ENCODE results near the gene TPR.
"Not testable (repeated sequence)": the region's sequence is repeated elsewhere in the genome, so short reads cannot be mapped to it uniquely, and the experiment has no call there.

TPR gene

DNA sequence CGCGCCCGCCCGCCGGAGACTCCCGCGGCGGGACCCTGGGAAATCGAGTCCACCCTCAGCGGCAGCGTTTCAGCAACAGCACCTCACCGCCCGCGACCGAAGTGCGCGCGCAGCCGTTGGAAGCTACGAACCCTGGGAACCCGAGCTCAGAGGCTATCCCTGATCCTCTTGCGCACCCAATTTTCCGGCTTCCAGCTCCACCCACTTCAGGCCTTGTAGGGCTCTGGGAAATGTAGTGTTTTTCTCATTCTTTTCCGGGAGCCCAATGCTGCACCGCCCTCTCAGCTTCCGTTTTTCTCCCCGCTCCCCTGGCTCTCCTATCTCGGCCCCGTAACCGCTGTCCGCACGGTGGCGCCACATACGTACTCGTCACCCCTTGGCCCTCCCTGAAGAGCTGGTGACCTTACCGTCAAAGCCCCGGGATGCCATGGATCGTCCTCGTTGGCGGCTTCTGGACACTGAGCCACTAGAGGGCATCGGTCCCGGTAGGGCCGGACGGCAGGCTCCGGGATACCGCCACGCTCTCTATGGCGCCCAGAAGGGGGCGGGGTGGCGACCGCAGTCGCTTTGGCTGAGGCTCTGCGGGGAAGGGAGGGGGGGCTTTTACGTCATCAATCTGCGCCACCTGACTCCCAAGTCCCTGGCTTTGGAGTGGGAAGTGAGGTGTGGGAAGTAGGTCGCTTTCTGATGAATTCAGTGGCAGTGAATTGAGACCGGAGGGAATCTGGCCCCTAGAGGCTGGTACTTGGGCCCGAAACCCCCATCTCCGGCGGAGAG, at the start of gene TPR, which contains the start of gene ODR4:
TPR (minus strand) TSS at position 102 of the 777 bp plus-strand sequence. CDS start 225 bp downstream, outside the sequence.
ODR4 (plus strand) TSS at position 687 of the 777 bp plus-strand sequence. CDS start 3,948 bp downstream, outside the sequence.
- DNase-seq (peak; percentile 94), ATAC-seq (peak; percentile 93)

DNA sequence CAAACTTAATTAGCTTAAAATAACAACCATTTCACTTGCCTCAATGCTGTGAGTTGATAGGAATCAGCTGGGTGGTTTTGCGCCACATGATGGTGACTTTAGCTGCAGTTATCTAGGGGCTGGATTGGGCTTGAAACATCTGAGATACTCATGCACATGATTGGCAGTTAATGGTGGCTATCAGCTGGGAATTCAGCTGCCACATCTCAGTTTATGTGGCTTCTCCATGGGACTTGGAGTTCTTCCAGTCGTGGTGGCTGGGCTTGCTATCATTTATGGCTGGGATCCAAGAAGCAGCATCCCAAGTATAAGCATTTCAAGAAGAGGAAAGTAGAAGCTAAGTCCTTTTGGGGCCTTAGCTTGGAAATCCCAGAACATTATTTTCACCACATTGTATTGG, 49.5 kb upstream of the TPR start:
- DNase-seq (no peak), ATAC-seq (no peak)

DNA sequence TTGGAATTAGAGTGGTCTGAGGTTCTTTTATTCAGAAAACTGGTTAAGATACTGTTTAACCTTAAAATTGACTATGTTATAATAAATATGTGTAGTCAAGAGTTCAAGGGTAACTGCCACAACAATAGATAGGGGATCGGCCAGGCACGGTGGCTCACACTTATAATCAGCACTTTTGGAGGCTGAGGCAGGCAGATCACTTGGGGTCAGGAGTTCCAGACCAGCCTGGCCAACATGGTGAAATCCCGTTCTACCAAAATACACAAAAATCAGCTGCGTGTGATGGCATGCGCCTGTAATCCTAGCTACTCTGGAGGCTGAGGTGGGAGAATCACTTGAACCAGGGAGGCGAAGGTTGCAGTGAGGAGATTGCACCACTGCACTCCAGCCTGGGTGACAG, 46.4 kb upstream of the TPR start:
- DNase-seq = no peak
- no peak for ATAC-seq

DNA sequence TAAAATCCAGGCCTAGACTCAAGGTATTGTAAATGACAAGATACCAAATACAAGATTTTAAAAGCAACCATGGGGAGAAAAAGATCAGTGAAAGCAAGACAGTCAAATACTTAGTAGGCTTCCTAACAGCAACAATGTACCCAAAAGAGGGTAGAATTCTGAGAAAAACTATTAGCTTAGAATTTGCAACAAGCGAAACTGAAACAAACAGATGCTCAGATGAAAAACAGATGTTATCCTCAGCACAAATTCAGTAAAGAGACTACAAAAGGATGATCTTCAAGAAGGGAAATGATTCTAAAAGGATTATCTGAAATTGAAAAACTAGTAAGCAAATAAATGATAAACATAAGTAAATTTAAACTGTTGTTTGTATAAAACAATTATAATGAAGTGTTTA, 45.9 kb upstream of the TPR start:
- DNase-seq = no peak
- ATAC-seq = no peak

DNA sequence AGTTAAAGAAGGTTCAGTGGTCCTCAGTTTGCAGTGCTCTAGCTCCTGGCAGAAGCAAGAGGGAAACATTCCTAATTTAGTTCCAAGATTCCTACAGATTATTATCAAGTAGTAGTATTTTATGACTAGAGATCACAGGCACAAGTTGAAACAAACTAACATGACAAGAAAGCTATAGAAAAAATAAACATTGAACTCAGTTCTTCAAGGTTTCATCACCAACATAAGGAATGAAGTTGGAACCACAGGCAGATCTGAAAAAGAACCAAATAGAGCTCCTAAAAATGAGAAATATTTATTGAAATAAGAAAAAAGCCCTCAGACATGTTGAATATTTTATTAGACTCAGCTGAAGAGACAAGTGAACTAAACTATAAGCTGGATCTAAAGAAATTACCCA, 45.3 kb upstream of the TPR start:
- no peak for ATAC-seq
- DNase-seq = no peak

DNA sequence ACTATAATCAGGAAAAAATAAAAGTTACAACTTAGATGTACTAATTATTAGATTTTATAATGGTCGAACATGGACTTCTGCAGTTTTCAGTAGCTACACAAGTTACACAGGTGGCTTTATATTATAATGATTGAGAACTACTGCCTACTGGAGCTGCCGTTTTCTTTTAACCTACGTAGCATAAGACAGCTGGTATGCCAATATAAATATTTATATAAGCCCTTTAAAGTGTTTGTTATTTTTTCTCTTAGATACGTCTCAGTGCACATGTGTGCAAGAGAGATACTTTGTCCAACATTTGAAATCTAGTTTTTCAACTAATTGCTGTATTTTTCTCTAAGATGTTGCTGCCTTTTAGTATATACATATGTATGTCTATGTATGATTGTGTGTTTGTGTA, 43.5 kb upstream of the TPR start:
- ATAC-seq = no peak
- DNase-seq = no peak

DNA sequence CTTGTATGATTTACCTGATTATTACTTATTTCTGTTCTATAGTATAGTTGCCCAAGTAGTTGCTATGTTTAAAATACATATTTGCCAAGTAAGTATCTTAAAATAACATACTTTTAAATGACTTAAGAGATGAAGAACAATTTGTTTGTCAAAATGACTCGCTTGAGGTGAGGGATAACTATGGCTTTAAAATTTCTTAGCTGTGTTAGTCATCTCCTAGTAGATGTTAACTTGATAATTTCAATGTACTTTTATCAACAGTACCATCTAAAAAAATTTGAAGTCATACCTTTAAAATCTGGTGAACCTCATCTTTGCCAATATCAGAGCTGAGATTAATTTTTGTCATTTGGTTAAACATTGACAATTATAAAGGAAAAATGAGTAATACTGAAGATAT, 38.3 kb upstream of the TPR start:
- no peak for DNase-seq

DNA sequence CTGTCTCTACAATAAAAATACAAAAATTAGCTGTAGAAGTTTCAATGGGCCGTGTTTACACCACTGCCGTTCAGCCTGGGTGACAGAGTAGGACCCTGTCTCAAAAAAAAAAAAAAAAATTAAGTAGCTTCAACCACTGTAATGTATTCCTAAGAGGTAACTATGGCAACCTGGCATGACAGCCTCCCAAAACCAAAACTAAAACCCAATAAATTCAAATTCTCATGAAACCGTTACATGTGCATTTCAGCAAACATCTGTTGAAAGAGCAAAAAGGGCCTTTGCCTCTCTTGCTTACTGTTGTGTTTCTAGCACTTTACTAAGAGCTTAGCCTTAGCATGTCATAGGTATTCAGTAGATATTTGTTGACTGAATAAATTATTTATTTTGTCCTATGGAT, 34.0 kb upstream of the TPR start:
- ATAC-seq = no peak

More for the DNA sequence above, 38.3 kb upstream of the TPR start:
- ATAC-seq = no peak

DNA sequence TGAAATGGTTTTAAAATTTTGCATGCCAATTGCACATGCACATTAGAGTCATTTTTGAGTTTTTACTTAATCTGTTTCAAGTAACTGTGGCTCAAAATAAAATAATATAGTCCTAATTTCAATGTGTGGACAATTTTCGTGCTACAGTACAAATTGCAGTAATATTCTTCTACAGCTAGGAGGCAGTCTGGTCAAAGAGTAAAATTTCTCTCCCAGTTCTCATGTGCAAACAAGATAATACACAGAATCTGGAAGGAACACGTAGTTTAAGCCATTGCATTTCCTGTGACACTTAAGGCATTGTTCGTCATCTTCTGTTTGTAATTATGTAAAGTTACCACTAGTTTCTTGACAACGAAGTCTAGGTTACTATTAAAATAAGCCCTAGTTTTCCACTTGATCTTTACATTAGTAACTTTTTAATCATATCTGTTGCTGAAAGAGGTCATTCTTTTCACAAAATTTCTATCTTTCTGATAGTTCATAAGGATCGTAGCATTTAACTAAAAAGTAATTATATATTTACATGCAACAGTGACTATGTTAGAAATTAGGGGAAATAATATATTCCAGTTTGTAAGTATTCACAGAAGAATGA, 29.5 kb upstream of the TPR start:
- DNase-seq (no peak), ATAC-seq (peak; percentile 43)

More for the DNA sequence above, 34.0 kb upstream of the TPR start:
- DNase-seq = no peak

DNA sequence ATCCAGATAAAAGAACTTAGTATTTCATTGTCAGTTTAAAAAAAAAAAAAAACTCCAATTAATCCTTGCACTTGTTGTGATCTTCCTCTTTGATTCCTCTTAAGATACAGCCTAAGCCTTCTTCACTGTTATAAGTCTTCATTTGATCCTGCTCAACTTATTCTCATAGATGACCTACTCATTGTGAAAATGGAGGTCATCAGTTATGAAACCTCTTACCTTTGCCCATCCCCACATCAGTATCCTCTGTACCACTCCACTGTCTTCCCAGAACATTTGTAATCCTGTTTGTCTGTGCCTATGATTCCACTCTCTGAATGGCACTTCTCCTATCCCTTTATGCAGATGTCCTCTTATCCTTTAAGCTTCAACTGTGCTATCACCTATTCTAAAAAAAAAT, 28.6 kb upstream of the TPR start:
- ATAC-seq (no peak), DNase-seq (no peak)

DNA sequence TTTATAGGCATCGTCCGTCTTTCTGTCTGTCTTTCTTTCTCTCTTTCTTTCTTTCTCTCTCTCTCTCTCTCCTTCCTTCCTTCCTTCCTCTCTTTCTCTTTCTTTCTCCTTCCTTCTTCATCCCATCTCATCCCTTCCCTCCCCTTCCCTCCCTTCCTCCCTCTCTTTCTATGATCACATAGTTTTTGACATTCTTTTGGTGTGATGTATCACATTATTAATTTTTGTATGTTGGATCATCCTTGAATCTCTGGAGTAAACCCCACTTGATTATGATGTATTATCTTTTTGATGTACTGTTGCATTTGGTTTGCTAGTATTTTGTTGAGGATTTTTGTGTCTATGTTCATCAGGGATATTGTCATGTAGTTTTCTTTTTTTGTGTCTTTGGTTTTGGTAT, 26.4 kb upstream of the TPR start:
- not testable (repeated sequence) for ATAC-seq, DNase-seq

DNA sequence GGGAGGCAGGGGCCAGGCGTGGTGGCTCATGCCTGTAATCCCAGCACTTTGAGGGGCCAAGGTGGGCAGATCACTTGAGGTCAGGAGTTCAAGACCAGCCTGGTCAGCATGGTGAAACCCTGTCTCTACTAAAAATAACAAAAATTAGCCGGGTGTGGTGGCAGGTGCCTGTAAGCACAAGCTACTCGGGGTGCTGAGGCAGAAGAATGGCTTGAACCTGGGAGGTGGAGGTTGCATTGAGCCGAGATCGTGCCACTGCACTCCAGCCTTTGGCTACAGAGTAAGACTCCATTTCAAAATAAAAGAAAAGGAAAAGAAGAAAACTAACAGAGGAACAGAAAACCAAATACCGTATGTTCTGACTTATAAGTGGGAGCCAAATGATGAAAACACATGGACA, 17.7 kb upstream of the TPR start:
- ATAC-seq, DNase-seq: not testable (repeated sequence)

DNA sequence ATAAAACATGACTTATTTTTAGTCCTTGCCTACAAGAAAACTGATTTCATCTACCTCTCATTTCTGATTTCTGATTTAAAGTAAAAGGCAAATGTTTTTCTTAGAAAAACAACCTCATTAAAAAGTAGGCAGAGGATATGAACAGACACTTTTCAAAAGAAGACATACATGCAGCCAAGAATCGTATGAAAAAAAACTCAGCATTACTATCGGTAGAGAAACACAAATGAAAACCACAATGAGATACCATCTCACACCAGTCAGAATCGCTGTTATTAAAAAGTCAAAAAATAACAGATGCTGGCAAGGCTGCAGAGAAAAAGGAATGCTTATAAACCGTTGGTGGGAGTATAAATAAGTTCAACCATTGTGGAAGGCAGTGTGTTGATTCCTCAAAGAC, 16.8 kb upstream of the TPR start:
- ATAC-seq (no peak), DNase-seq (no peak)

DNA sequence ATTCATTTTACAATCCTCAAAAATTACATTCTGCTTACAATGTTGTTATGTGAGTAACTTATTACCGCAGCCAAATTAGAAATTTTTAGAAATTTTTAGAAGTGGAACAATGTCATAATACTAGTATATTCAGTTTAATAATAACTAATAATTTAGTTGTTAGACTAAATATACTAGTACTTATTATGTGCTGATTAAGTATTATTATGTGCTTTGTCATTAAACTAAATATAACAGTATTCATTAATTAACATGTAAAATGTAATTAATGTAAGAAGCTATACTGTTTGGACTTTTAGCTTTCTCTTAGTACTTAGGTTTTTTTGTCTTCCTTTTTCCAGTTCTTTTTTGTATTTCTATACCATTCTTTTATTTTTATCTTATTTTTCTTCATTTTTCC, 15.9 kb upstream of the TPR start:
- no peak for DNase-seq
- ATAC-seq = no peak

DNA sequence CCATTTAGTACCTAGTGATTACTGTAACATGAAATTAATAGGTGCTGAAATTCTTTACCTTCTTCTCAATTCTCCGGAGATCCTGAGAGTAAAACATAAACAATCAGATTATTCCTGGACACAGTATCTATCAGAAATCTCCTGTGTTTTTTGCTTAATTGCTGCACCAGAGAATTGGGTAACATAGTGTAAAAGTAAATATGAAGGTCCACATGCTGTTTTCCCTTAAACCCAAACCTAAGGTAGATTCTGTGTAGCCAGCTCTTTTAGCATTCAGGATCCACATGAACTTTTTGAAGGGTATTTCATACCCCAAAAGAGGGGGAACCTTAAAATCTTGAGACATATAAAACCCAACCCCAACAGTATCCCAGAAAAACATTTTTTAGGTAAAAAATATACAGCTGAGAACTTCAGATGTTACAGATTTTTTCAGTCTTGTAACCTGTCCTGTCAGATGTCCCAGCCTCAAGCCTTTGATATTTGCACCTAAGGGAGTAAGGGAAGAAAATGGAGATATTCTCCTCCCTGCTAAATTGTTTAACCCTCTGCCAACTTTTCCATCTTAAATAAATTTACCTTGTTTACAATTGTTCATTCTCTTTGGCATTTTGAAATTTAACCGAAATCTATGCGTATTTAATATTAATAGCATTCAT, 11.8 kb upstream of the TPR start:
- no peak for ATAC-seq

DNA sequence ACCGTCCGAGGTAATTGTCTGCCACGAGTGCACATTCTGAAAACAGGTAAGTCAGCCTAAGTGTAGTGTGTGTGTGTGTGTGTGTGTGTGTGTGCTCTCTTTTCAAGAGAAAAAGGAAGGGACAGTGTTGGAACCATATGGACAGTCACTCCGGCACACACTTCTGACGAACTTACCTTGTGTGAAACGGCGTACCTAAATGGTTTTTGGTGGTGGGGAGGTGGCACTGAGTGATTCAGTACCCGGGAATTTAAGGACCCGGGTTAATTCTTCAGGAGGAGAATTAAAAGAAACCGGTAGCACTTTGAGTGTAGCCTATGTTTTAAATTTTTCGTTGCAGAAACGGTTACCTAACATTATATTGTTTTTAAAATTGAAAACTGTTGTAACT, 871 bp upstream of the TPR start:
- peak; percentile 1 for ATAC-seq

More for the DNA sequence above, 11.8 kb upstream of the TPR start:
- DNase-seq = no peak

DNA sequence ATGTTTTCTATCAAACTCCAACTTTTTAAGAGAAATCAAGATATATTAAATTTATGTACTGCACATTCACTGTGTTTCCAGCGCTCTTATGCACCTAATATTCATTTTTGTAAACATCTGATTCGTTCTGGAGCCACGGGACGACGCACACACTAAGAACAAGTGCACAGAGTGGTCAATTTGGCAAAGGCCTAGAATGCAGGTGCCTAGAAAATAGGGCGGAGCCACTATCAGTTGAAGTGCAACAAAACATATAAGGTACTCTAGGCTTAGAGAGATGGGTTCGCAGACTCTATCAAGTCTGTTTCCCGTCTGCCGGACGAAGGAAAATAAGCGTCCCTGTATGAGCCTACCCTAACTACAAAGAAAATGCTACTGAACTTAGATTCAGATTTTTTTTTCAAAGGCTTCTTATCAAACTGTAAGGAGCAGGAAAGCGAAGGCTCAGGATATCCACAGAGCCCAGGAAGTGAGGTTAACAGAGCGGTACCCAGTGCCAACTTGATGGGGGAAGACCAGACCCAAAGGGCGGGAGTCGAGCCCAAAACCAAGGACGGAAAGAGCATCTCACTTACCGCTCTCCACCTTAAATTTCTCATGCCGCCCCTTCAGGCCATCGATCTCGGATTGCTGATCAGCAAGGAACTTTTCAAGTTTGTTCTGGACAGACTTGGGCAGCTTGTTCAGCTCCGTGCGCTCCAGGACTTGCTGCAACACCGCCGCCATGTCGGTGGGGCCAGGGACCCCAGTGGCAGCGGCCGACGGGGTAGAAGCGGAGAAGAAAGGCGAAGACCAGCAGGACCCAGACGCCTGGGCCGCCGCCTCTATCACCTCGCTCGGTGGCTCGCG, 526 bp downstream of the TPR start:
- ATAC-seq (no peak), DNase-seq (peak; percentile 18)

More for the DNA sequence above, 871 bp upstream of the TPR start:
- no peak for DNase-seq

DNA sequence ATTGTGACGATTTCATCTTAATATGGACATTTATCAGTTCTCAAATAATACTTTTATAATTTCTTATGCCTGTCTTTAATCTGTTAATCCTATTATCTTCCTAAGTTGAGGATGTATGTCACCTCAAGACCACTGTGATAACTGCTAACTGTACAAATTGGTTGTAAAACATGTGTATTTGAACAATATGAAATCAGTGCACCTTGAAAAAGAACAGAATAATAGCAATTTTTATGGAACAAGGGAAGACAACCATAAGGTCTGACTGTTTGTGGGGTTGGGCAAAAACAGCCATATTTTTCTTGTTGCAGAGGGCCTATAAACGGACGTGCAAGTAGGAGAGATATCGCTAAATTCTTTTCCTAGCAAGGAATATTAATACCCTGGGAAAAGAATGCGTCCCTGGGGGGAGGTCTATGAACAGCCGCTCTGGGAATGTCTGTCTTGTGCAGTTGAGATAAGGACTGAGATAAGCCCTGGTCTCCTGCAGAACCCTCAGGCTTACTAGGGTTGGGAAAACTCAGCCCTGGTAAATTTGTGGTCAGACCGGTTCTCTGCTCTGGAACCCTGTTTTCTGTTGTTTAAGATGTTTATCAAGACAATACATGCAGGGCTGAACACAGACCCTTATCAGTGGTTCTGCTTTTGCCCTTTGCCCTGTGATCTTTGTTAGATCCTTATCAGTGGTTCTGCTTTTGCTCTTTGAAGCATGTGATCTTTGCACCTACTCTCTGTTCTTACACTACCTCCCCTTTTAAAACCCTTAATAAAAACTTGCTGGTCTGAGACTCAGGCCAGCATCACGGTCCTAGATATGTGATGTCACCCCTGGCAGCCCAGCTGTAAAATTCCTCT, 27.0 kb downstream of the TPR start:
- ATAC-seq, DNase-seq: not testable (repeated sequence)

DNA sequence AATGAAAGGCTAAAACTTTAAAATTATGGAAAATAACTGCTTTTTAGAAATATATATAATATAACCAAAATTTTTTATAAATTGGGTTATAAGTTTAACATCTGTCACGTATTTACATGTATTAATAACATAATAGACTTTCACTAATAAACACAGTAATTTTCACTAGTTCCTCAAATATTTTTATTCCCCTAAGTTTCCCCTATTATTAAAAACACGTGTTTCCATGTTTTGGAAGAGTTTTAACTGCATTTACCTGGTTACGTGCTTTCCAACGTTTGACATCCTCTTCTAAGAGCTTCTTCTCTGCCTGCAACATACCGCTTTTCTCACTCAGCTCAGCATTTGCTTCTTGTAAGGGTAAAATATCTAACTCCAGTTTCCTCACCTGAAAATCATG, 34.3 kb downstream of the TPR start:
- no peak for DNase-seq
- no peak for ATAC-seq

DNA sequence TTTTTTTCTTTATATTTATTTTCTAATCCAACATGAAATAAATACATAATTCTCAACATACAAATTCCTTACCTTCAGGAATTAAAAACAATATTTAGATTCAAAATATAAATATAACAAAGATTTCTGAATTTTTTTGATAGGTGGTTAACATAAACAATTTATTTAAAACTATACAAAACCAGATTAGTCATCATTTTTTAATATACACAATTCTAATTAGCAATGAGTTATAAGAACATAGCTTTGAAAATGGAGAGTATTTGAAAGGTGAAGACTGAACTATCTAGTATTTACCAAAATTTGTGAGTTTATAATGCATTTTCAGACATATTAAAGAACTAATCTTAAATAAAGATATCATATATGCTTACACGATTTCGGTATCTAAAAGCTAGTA, 37.5 kb downstream of the TPR start:
- no peak for DNase-seq
- no peak for ATAC-seq

DNA sequence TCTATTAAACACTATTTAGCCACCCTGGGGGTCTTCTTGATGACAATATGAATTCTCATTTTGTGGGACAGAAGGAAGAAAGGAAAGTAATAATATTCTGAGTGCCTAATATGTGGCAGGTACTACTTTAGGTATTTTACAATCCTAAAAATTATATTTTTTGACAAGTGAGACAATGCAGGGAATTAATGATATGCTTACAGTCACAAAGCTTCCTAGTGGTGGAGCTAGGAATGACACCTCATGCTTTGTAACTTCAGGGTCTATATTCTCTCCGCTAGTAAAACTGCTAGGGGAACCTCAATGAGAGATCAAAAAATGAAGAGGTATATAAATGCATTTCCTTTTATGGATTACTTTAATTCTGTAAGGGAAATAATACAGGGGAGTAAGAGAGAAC, 44.3 kb downstream of the TPR start:
- no peak for DNase-seq
- ATAC-seq = no peak
